NK-92 (cell line): ENCODE data around the gene PRKCZ.

Source experiments
- DNase-seq: peaks from one replicate; lab custom pipeline; 2025; ENCODE audit not compliant: unreplicated experiment; lab: John Stamatoyannopoulos, UW

PRKCZ gene

DNA sequence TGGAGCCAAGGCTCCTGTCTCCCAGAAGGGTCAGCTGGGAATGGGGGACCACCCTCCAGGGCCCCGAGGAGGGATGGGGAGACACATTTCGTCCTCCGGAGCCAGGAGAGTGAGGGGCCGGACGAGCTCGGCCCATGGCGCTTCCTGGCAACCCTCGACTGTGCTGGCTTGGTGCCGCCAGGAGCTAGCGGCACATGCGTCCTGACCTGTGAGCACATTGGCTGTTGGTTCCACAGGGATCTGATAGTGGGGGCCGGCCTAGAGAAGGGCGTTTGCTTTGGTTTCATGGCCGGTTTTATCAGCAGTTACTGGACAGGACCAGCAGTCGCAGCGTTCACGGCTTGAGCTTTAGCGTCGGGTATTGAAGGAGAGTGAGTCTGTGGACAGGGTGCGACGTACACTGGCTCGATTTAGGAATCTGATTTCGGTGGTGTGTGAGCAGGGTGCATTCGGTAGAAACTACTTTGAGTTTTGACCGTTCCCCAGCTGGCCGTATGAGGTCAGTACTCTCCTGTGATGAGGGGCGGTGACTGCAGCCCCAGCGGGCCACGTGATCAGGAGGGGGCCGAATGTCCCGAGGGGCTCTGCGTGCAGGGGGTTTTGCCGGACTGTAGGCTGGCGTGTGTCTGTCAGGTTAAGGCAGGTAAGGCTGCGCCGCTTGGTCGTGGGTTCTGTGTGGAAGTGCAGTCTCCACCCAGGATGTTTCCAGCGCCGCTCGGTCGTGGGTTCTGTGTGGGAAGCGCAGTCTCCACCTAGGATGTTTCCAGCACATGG, 125.7 kb downstream of the PRKCZ start:
- no peak for DNase-seq

DNA sequence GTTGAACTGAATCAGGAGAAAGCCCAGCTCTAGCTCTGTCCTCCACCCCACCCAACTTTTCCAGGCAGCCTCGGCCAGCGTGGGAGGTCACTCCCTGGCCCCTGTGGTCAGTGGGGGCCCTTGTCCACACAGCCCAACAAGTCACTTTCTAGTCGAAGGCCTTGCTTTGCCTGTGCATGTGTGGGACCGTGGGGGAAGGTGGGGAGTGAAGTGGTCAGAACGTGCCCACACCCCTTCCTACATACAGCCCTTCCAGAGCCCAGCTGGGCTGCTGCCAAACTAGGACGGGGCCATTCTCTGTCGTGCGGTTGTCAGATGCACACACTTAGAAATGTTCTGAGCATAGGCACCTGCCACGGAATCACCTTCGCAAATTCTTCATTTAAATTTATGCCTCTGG, 126.4 kb downstream of the PRKCZ start:
- no peak for DNase-seq

DNA sequence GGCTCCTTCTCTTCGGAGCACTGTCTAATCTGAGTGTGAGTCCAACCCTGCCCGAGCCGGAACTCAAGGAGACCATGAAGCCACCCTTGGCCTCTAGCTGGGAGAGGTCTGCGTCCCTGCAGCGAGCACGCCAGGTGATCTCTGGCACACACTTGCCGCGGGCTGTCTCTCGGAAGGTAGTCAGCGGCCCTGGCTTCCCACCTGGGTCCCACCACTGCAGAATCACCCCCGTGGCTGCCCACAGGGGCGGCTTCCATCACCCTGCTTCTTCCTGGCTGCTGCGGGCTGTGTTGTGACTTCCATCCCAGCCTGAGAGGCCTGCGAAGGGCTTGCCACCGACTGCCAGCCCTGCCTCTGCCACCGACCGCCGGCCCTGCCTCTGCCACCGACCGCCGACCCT, 127.3 kb downstream of the PRKCZ start:
- DNase-seq: no peak

DNA sequence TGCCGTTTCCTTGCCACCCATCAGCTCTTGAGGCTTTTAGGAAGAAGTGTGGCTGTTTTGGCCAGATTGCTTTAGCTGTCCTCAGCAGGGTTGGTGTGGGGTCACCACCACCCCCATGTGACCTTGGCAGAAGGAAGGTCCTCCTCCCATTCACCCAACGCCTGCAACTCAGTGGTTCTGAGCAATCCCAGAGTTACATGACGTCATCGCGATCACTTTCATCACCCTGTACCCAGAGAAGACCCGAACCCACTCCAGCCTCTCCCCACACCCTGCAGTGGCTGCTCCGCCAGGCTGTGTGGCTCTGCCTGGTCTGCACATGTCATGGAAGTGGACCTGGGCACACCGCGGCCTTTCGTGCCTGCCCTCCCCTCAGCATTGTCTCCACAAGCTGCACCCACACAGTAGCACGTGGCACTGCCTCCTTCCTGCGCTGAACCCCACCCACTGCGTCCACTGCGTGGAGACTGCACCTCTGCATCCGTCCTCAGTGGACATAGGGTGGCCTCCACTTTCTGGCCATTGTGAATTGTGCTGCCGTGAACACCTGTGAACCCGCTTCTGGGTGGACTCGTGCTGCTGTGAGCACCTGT, 127.8 kb downstream of the PRKCZ start:
- DNase-seq: no peak

DNA sequence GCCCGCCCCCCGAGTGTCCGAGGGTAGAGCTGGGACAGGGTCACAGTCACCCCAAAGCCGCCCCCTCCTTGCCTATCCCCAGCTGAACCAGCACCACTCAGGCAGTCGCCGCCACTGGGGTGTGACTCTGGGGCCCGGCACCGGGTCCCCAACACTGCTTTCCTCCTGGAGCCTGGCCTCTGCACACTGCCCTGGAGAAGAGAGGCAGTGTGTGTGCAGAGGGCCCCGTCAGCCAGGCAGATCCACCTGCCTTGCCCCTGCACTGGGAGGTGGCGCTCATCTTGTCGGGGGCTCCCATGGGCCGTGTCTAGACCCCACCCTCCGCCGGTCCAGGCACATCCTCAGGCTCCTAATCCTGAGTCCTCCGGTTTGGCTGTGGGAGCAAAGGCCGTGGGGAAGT, 128.7 kb downstream of the PRKCZ start:
- no peak for DNase-seq

DNA sequence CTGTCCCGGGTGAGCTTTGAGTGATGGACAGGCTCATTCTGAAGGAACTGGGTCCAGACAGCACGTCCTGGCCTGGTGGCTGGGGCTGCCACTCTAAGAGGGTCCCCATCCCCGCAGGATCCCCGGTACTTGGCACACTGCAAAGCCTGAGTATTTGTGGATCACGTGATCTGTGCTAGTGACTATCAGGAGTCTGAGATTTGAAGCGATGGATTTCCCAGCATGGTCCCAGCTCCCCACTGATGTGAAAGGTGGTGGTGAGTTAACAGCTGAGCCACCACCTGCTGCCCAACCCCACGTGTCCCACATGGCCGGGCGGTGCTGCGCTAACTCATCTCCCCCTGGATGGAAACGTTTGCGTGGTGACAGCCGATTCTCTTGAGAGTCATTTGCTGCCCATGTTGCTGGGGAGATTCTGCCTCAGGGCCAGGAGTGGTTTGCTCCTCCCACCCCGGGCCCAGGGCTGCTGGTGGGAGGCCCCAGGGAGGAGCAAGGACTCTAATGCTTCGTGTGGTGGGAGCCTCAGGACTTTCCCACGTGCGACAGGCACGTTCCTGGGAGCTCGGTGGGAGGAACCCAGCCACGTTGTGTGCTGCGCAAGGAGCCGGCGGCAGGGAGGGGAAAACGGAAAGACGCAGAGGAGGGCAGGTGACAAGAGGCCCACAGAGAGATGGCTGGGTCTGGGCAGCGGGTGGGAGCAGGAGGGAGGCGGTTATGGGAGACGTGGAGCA, 129.2 kb downstream of the PRKCZ start:
- DNase-seq: no peak

DNA sequence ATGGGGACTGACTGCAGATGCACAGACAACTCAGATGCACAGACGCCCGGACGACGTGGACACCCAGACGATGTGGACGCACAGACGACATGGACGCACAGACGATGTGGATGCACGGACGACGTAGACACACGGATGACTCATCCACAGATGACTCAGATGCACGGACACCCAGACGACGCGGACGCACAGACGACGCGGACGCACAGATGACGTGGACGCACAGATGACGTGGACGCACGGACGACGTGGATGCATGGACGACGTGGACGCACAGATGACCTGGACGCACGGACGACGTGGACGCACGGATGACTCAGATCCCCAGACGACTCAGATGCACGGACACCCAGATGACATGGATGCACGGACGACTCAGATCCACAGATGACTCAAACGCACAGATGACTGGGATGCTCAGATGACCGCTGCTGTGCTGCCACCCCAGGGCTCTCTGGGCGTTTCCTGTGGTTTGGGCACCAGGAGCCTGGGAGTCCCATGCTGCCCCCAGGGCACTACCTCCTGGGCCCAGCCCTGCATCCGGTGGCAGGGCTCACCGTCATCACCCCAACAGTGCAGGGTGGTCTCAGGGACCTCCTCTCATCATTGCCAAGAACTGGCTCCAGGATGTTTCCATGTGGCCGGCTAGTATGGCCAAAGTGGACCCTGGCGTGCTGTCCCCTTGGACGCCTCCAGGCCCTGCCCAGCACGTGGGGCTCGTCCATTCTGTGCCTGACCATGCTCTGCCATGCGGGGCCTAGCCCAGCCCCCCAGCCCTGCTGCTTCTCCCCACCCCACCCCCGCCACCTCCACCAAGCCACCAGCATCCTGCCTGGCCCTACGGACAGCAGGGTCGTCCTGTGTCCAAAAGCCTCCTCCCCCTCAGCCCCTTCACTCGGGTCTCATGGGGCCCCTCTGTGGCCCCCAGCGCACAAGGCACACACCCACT, 130.4 kb downstream of the PRKCZ start:
- DNase-seq: no peak

DNA sequence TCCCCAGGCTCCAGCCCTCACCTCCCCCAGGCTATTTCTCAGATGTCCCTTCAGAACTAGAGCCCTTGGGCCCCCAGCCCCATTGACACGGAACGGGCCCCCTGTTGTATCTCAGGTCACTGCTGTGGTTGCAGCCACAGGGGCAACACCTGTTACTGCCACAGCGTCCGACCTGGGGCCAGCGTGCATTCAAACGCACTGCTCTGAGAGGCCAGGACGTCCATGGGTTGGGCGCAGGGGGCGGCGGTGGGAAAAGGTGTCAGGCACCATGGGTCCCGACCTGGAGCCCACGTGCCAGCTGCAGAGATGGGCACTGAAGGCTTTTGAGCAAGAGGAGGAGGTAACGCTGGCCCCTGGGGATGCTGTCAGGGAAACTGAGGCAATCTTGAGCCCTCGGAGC, 131.1 kb downstream of the PRKCZ start:
- DNase-seq: no peak

DNA sequence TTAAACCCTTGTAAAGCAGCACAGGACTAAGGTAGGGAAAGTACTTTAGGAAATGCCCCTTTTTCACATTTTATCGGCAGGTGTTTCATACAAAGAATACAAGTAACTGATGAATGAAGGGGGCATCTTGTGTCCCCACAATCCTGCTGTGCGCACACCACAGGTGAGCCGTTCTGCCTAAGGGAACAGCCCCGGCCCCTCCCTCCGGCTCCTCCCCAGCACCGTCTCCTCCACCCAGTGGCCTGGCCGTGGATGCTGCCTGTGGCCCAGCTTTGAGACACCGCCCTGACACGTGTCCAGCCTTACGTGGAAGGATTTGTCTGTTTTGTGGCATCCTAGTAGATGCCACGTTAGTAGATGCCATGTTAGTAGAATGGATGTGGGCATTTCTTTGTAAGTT, 131.5 kb downstream of the PRKCZ start:
- DNase-seq: no peak

DNA sequence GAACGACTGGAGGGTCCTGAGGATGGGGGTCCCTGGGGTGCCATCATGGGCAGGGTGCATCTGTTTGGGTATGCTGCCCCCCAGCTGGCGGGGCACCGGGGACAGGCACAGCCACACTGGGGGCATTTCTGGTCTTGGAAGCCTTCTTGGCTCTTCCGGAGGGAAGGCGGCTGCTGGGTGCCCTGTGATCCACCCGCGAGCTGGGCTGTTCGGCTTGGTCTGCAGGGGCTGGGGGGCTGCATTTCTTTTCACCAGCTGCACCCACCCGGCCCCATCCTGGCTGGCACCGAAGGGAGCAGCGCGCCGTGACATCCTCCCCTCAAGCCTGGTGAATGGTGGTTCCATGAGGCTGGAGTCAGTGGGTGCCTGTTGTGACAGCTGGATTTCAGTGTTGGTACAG, 132.2 kb downstream of the PRKCZ start:
- no peak for DNase-seq

DNA sequence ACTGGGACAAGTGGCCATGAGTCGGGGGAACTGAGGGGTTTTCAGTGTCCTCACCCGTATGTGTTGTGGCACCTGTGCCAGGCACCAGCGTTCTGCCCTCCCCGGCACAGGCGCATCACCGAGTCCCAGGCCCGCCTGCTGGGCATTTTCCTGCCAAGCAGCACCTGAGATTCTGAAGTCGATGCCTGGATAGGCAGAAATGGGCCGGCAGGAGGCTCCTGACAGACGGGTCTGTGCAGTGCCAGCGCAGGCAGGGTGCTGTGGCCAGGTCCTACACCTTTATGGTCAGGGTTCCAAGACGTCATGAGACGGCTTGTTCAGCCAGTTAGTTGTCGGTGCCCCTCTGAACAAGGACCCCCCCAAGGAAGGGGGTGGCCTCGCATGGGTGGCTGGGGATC, 133.7 kb downstream of the PRKCZ start:
- no peak for DNase-seq

DNA sequence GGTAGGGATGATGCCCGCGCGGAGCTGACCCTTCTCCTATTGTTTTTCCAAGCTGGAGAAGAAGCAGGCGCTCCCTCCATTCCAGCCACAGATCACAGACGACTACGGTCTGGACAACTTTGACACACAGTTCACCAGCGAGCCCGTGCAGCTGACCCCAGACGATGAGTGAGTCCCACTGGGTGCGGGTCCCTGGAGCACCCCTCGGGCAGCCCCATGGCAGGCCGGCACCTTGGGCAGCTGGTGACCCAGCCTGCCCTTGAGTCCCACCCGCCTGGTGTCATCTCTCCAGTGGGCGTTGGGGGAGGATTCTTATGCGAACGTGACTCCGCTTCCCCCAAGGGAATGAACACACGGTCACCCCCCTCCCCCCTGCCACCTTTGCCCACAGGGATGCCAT, 134.3 kb downstream of the PRKCZ start:
- no peak for DNase-seq

DNA sequence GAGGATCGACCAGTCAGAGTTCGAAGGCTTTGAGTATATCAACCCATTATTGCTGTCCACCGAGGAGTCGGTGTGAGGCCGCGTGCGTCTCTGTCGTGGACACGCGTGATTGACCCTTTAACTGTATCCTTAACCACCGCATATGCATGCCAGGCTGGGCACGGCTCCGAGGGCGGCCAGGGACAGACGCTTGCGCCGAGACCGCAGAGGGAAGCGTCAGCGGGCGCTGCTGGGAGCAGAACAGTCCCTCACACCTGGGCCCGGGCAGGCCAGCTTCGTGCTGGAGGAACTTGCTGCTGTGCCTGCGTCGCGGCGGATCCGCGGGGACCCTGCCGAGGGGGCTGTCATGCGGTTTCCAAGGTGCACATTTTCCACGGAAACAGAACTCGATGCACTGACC, 134.7 kb downstream of the PRKCZ start:
- DNase-seq: no peak

DNA sequence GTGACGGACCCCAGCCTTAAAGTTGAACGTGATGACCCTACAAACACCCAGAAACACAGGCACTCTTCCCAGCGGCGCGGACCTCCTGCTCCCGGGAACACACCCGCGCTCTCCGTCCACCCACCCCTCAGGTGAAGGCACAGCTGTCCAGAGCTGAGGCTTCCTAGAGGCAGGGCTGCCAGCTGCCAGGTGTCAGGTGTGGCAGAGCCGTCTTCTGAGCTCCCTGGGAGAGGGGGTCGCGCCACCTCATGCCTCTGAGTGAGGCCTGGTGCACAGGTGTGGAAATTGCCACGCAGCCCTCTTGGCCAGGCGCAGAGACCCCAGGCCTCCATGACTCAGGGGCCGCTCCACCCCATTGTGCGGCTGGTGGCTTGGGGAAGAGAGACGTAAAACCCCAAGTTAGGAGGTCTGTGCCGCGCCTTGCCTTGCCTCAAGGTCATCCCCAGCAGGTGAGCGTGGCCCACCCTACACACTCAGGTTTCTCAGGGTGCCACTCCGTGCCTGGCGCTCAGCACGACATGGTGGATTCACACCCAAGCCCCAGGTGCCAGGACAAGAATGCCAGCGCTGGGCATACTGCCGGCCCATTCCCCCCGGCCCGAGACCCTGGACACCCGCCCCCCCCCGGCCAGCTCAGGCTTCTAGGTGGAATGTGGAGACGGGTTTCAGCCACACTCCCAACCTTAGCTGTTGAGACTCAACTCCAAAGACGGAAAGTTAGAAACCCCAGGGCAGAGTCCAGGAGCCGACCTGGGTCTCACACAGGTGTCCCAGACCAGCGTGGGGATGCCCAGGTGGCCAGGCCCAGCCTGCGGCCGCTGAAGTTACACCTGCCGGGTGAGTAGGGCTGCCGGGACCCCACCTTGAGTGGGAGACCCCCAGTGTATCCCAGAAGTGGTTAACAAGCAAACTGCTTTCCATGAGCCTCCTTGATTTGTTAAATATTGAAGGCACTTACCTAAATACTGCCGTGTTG, 136.0 kb downstream of the PRKCZ start:
- DNase-seq: no peak

DNA sequence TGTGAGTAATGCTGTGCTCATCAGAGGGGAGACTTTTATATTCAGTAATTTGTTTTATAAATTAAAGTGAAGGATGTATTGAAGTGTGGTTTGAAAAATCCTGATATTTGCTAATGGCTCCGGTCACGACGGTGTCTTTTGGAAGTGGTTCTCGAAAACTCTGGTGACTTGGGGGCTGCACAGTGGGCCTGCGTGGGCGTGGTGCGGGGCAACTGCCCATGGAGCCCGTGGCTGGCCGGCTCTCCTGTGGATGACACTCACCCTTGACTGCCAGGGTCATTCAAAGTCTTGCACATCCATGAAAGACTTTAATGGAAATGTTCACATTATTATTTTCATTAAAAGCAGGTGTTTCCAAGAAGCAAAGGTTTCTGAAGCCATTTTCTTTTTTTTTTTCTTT, 136.7 kb downstream of the PRKCZ start:
- DNase-seq: no peak

DNA sequence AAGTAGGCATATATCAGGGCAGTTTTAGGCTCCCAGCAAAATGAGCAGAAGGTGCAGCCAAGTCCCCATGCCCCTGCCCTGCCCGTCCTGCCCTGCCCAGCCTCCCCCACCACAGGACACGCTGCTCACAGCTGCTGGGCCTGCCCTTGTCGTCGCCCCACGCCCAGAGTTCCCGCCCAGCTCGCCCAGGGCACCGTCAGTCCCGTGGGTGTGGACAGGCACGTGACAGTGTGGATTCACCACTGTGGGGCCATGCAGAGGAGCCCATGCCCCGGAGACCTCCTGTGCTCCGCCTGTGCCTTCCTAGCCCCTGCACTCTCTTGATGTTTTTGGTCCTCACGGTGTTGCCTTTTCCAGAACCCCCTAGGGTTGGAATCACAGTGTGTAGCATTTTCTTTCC, 137.4 kb downstream of the PRKCZ start:
- no peak for DNase-seq

DNA sequence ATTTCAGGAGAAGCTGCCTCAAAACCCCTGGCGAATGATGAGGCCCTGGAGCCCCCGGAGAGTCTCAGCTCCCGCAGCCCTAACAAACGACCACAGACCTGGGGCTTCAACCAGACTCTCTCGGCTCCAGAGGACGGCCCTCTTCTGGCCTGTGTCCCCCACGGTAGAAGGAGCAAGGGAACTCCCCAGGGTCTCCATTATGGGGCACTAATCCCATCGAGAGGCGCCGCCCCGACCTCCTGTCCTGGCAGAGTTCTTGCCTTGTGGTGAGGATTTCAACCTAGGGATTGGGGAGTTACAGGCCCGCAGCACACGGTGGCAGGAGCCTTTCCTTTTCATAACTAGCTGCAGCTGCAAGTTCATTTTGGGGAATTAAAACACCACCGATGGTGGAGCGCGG, 138.1 kb downstream of the PRKCZ start:
- no peak for DNase-seq

DNA sequence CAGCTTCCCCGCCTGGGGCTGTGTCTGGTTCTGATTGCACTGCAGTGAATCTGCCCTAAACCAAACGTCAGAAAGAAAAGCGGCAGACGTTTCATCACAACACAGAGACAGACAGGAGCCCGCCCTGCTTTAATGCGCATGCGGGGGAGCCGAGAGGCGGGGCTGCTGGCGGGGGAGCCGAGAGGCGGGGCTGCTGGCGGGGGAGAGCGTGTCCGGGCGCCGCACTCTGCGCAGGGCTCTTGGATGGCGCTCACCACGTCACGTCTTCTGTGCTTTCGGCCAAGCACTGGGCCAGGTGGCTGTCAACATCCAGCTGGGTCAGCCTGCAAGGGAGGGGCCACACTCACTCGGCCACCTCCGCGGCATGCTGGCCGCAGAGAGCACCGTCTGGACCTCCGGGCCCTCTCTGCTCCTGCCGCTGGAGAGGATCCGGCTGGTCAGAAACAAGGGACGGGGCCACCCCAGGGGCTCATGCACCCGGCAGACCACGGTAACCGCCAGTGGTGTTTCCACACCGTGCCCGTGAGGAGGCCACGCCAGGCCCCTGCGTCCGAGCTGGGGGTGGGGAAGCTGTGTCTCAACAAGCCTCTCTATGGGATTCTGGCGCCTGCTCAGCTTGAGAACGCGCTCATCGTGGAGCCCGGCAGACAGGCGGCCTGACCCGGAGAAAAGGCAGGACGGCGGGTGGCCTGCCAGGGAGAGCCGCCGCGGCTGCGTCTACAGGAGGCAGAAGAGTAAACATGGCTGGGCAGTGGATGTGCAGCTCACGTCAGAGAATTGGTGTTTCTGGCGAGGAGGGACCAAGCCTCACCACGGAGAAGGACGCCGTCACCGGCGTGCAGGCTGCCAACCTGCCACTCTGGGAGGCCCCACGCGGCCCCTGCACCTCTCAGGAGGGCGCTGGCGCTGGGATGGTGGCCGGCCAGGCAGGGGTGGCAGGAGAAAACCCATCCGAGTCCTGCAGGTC, 139.5 kb downstream of the PRKCZ start:
- DNase-seq: peak; percentile 30

DNA sequence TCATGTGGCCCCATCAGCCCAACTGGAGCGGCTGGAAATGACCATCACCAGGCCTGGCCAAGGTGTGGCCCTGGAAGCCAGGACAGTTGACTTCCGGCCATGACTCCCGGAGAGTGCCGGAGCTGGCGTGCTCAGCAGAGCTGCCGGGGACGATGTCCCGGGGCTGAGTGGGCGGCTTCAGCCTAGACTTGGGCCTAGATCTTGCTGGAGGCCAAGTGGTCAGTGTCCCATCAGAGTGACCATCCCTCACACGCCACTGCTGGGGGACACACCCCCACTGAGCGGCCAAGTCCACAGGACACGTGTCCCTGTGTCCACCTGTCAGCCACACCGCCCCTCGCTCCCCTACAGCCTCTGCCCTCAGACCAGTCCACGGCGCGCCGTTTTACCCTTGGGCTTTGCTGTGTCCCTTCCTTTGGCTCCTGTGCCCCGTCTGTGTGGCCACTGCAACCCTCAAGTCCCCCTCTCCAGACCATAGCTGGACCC, 140.3 kb downstream of the PRKCZ start:
- DNase-seq: no peak
